T-helper 17 cell (primary cell): Measurements from ENCODE around the gene THUMPD1. TPM values are rescaled to one million over a fixed set of nuclear protein-coding genes. Genes with fewer than 3 reads are reported as not detected.
"Not testable (repeated sequence)": the region's sequence is repeated elsewhere in the genome, so short reads cannot be mapped to it uniquely, and the experiment has no call there.

ENCODE experiments used
- ATAC-seq: fragments of 150-1000 bp; cut with Tn5 transposase; 2 replicates; pipeline ENCODE4 v1.10.0; 2021; ENCODE audit warnings: mild to moderate bottlenecking, moderate library complexity
- DNase-seq, 3 donors: peaks; one replicate each; pipeline versions ENCODE4 v3.0.0 to v3.0.0-alpha.2; 2020 to 2021
- H3K9me3 ChIP-seq: one replicate; pipeline ENCODE4 v1.7.0; 2013; ENCODE audit warnings: low read length, mild to moderate bottlenecking; ENCODE audit not compliant: control insufficient read depth, poor library complexity, severe bottlenecking
- H3K27ac Mint-ChIP-seq: one replicate; pipeline ENCODE4 v1.8.0; 2022; ENCODE audit warnings: mild to moderate bottlenecking, moderate library complexity, mixed read lengths
- H3K27me3 Mint-ChIP-seq: one replicate; pipeline ENCODE4 v1.8.0; 2022; ENCODE audit warnings: mixed read lengths
- H3K36me3 Mint-ChIP-seq: one replicate; pipeline ENCODE4 v1.8.0; 2022; ENCODE audit warnings: low read depth, mixed read lengths
- H3K4me1 Mint-ChIP-seq: one replicate; pipeline ENCODE4 v1.8.0; 2022; ENCODE audit warnings: mild to moderate bottlenecking, mixed read lengths
- H3K4me3 Mint-ChIP-seq: one replicate; pipeline ENCODE4 v1.8.0; 2022; ENCODE audit warnings: mild to moderate bottlenecking, moderate library complexity, mixed read lengths
- total RNA-seq, 4 donors: library from RNA in 2 of 4; stranded (reverse) in 2 of 4; gene quantifications; one replicate each; pipeline ENCODE4 v1.2.3 and lab custom pipeline; 2022 to 2026

The THUMPD1 gene
- total RNA-seq, 2 donors from 2014 or later, result 82.9 to 87.0 TPM

DNA sequence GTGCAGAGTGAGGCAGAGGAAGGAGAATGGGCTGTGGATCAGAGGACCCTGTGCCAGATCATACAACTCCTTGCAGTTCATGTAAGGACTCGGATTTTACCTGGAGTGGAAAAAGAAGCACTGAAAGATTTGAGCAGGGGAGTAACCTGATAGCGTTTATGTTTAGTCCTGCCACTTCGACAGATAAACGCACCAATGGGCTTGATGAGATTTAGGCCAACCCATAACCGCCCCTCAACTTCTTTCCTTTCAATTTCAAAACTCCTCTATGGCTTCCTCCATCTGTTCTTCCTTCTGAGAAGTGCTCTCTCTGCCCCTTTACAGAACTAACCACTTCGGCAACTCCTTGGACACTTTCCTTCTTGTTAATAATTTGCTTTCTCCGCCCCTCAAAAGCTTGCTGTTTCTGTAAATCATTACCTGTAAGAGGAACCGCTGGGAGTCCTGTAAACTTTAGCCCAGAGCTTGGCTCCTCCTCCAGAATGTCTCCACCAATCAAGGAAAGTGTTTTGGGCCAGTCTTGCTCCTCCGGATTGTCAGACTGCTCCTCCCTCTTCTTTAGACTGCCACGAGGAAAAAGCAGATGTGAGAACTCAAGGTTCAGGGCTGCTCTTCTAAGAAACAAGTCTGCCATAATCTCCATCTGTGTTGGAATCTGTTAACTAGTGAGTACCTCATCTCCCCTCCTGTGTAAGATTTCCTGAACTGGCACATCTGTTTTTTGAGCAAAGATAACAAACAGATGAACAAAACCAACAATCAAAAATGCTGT is 22.0 kb upstream of the THUMPD1 start, which contains the start of gene ACSM3:
Gene ACSM3 (plus strand): TSS at position 554 of the 772 bp plus-strand sequence. CDS start 6,021 bp downstream, outside the sequence.
- no peaks in the 10 kb centered on the region for H3K9me3 ChIP-seq
- Mint-ChIP-seq H3K27ac (peak within 1 kb of the TSS; percentile 90), H3K4me3 (peak within 1 kb of the TSS; percentile 99), H3K4me1 (peaks cover 17% of the 10 kb centered on the region), H3K27me3 (no peaks in the 10 kb centered on the region), H3K36me3 (no peaks in the 10 kb centered on the region)
- peak; percentile 99 for ATAC-seq
- peak; percentile 24 to 50 (median 36) for DNase-seq

DNA sequence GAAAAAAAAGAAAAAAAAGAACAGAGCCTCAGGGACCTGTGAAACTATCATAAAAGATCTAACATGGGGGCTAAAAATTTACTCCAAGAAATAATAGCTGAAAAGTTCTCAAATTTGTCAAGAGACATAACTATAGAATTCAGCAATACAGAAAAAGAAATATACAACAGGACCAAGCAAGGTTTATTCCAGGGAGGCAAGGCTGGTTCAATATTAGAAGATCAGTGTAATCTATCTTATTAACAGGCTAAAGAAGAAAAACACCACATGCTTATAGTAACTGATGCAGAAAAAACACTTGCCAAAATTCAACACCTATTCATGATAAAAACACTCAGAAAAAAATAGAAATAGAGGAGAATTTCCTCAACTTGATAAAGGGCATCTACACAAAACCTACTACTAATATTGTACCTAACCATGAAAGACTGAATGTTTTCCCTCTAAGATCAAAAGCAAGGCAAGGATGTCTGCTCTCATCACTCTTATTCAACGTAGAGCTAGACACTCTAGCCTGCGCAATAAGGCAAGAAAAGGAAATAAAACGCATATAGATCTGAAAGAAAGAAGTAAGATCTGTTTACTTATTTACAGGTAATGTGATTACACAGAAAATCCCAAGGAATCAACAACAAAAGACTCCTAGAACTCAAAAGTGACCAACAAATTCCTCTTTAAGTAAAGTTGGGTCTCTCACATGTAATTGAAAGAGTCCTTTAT is 20.9 kb upstream of the THUMPD1 start:
- ATAC-seq (no peak), DNase-seq (no peak)
- Mint-ChIP-seq H3K4me3 (peak overlapping the region; percentile 99), H3K27me3 (no peaks in the 10 kb centered on the region), H3K4me1 (peaks cover 17% of the 10 kb centered on the region), H3K27ac (peak overlapping the region; percentile 90), H3K36me3 (no peaks in the 10 kb centered on the region)
- H3K9me3 ChIP-seq, result no peaks in the 10 kb centered on the region

DNA sequence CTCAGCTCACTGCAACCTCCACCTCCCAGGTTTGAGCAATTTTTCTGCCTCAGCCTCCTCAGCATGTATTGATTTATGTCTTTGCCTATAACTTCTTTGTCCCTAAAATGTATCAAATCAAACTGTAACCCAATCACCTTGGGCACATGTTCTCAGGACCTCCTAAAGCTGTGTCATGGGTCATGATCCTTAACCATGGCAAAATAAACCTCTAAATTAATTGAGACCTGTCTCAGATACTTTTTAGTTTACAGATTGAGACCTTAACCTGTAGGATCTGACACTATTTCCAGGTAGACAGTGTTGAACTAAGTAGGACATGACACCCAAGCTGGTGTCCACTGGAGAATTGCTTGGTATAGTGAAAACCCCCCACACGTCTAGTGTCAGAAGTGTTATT is 19.6 kb upstream of the THUMPD1 start:
- no peak overlapping the region for H3K27ac Mint-ChIP-seq
- no peaks in the 10 kb centered on the region for H3K9me3 ChIP-seq
- no peaks in the 10 kb centered on the region for H3K27me3 Mint-ChIP-seq
- peaks cover 17% of the 10 kb centered on the region for H3K4me1 Mint-ChIP-seq
- H3K4me3 Mint-ChIP-seq, result peak overlapping the region; percentile 19
- H3K36me3 Mint-ChIP-seq, result no peaks in the 10 kb centered on the region
- DNase-seq, result no peak
- ATAC-seq, result no peak

DNA sequence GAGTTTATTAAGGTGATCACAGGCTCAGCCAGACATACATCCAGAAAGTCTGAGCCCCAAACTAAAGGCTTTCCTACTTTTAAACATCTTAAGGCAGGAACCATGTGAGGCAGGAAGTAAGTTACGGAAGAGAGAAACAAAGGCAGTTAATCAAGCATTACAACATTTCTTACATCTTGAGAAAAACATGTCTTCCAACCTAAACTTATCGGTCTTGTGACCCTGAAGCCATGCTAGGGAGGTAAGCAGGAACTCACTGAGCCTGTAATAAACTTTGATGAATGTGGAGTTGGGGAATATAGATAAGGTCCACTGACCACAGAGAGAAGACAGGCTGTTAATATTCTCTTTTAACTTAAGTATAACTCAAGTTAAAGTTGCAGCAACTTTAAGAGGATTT is 18.7 kb upstream of the THUMPD1 start:
- Mint-ChIP-seq H3K27ac (no peak overlapping the region), H3K36me3 (no peaks in the 10 kb centered on the region), H3K4me1 (peaks cover 17% of the 10 kb centered on the region)

DNA sequence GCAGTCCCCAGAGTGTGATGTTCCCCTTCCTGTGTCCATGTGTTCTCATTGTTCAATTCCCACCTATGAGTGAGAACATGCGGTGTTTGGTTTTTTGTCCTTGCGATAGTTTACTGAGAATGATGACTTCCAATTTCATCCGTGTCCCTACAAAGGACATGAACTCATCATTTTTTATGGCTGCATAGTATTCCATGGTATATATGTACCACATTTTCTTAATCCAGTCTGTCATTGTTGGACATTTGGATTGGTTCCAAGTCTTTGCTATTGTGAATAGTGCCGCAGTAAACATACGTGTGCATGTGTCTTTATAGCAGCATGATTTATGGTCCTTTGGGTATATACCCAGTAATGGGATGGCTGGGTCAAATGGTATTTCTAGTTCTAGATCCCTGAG is 14.2 kb upstream of the THUMPD1 start:
- not testable (repeated sequence) for H3K4me1 Mint-ChIP-seq, H3K4me3 Mint-ChIP-seq, DNase-seq, H3K27me3 Mint-ChIP-seq, ATAC-seq, H3K27ac Mint-ChIP-seq, H3K9me3 ChIP-seq, H3K36me3 Mint-ChIP-seq

More for the DNA sequence above, 18.7 kb upstream of the THUMPD1 start:
- no peak for DNase-seq
- no peaks in the 10 kb centered on the region for H3K27me3 Mint-ChIP-seq
- H3K4me3 Mint-ChIP-seq, result no peak overlapping the region
- no peaks in the 10 kb centered on the region for H3K9me3 ChIP-seq
- ATAC-seq, result no peak

DNA sequence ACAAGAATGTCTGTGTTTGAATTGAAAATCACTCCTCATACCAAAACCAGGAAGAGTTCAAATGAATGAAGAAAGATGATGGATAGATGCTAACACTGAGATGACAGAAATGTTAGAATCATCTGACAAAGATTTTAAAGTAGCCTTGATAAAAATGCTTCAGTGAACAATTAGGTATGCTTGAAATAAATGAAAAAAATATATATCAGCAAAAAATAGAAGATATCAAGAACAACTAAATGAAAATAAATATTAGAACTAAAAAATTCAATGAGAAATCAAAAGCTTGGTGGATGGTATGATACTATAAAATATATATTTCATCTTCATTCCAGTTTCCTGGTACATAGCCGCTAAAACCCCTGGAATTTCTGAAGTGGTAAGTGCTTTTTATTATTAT is 13.6 kb upstream of the THUMPD1 start:
- Mint-ChIP-seq H3K4me1 (no peaks in the 10 kb centered on the region), H3K27ac (no peak overlapping the region), H3K4me3 (no peak overlapping the region), H3K36me3 (no peaks in the 10 kb centered on the region), H3K27me3 (no peaks in the 10 kb centered on the region)
- no peak for ATAC-seq
- DNase-seq, result no peak
- no peaks in the 10 kb centered on the region for H3K9me3 ChIP-seq

DNA sequence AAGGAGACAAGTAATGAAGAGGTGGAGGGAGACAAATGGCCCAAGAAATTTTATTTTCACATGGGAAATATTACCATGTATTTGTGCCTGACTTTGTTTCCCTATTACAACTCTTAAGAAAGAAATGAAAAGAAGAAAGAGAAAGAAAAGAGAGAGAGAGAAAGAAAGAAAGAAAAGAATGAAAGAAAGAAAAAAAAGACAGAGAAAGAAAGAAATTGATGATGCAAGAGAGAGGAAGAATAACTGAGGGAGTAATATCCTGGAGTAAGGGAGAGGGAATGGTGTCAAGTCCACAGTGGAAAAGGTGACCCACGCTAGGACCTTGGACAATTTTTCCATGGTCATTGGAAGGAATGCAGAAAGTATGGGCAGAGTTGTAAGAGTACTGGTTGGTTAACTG is 12.1 kb upstream of the THUMPD1 start:
- no peaks in the 10 kb centered on the region for H3K4me1 Mint-ChIP-seq
- no peak for ATAC-seq
- no peak overlapping the region for H3K27ac Mint-ChIP-seq
- H3K27me3 Mint-ChIP-seq, result no peaks in the 10 kb centered on the region
- no peak for DNase-seq
- no peaks in the 10 kb centered on the region for H3K36me3 Mint-ChIP-seq
- H3K4me3 Mint-ChIP-seq, result no peak overlapping the region
- H3K9me3 ChIP-seq, result no peaks in the 10 kb centered on the region

DNA sequence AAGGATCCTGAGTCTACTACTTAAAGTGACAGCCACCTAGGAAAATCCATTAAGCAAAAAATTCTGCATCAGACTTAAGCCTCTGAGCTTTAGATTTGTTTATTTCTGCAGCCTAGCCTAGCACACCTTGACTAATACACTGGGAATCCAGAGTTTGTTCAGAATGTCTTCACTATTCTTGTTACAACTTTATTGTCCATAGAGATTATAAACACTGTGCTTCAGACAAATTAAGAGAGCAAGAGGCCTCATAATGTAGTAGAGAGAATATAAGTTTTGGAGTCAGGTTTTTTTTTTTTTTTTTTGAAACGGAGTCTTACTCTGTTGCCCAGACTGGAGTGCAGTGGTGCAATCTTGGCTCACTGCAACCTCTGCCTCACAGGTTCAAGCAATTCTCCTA is 8.9 kb upstream of the THUMPD1 start:
- DNase-seq, result no peak
- H3K4me3 Mint-ChIP-seq, result no peak overlapping the region
- H3K4me1 Mint-ChIP-seq, result no peaks in the 10 kb centered on the region
- no peaks in the 10 kb centered on the region for H3K36me3 Mint-ChIP-seq
- no peaks in the 10 kb centered on the region for H3K9me3 ChIP-seq
- no peak overlapping the region for H3K27ac Mint-ChIP-seq
- H3K27me3 Mint-ChIP-seq, result no peaks in the 10 kb centered on the region
- no peak for ATAC-seq

DNA sequence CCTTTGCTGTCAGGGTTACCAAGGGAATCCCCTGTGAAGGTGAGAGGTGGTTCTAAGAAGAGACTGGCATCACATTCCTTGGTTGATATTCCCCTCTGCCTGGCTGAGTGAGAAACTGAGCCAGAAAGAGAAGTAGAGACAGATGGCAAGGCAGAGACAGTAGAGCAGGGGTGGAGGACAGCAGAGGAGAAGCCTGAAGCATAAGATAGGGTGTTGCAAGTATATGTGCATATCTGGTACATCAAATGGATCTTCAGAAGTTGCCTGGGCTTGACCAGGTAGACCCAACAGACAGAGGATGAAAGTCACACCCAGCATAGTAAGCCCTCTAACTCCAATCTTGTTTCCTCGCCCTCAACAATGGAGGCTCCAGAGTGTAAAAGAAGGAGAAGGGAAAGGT is 7.9 kb upstream of the THUMPD1 start:
- Mint-ChIP-seq H3K36me3 (no peaks in the 10 kb centered on the region), H3K27ac (no peak overlapping the region), H3K27me3 (no peaks in the 10 kb centered on the region), H3K4me3 (no peak overlapping the region), H3K4me1 (no peaks in the 10 kb centered on the region)
- no peaks in the 10 kb centered on the region for H3K9me3 ChIP-seq
- DNase-seq, result no peak
- ATAC-seq, result no peak

DNA sequence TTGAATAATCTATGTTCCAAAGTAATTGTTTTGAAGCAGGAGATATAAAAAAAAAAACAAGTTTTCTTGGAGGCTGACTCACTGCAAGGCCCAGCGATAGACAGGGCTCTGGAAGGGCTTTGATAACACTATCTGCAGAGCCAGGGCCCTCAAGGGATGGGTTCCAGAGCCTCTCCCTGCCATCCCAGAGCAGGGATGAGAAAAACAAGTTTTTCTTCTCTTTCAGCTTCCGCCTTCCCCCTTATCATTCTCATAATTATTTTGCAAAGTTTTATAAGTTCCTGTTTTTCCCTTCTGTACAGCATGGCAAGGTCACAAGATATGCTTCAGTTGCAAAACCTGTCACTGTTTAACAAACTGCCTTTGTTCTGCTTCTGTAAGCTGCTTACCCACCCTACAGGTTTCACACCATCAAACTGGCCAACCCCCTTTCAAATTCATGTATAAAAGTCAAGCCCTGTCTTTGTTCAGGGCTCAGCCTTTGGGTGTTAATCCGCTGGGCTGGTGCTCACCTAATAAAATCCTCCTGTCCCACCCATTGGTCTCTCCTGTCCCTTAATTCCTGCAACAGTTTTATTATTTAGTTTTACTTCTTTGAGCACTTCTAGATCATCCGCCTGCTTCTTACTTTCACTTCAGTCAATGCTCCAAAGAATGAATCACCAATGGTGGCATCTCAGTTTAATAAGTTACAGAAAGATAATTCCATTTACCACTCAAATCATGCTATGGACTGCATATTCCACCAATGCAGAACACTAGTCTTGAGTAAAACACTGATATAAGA is 5.6 kb upstream of the THUMPD1 start:
- ATAC-seq (no peak), DNase-seq (no peak)
- Mint-ChIP-seq H3K27ac (no peak overlapping the region), H3K4me3 (no peak overlapping the region), H3K27me3 (no peaks in the 10 kb centered on the region), H3K4me1 (no peaks in the 10 kb centered on the region), H3K36me3 (no peaks in the 10 kb centered on the region)
- H3K9me3 ChIP-seq, result no peaks in the 10 kb centered on the region

DNA sequence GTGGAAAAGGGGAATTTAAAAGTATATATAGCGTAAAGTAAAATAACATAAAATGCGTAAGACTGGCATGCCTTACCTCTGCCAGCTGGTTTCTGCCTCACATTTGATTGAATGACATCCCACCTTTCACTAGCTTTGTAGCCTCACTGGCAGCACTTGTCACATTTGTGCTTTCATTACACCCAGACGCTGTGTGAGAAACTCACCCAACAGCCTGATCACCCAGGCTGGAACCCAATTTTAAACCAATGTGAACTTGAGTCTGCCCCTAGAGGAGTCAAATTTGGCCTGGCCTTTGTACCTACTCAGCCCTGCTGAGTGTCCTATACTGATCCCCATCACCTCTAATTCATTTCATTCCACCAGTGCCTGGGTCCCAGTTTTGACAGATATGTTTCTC is 4.8 kb upstream of the THUMPD1 start:
- H3K27ac Mint-ChIP-seq, result no peak overlapping the region
- no peak for ATAC-seq
- no peaks in the 10 kb centered on the region for H3K9me3 ChIP-seq
- no peak for DNase-seq
- H3K4me1 Mint-ChIP-seq, result peaks cover 5% of the 10 kb centered on the region
- H3K4me3 Mint-ChIP-seq, result no peak overlapping the region
- no peaks in the 10 kb centered on the region for H3K27me3 Mint-ChIP-seq
- no peaks in the 10 kb centered on the region for H3K36me3 Mint-ChIP-seq

DNA sequence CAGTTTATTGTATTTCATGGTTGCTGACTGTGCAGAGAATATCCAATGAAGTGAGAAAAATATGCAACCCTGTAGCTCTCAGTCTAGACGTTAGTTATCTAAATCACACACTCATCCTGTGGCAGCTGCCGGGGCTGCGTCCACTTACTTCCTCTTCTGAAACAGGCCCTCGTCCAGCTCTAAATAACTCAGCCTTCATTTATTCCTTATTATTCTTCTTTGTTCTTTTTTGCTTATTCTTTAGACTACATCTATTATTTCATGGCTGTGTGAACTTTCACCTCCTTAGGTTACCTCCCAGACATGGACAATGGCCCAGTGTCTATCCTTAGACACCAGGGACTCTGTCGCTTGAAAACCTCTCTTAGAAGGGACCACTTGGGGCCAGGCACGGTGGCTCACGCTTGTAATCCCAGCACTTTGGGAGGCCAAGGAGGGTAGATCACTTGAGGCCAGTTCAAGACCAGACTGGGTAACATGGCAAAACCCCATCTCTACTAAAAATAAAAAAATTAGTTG is 3.4 kb upstream of the THUMPD1 start:
- Mint-ChIP-seq H3K27ac (peak overlapping the region; percentile 47), H3K36me3 (no peaks in the 10 kb centered on the region), H3K4me1 (peaks cover 16% of the 10 kb centered on the region), H3K4me3 (no peak overlapping the region), H3K27me3 (no peaks in the 10 kb centered on the region)
- no peaks in the 10 kb centered on the region for H3K9me3 ChIP-seq
- DNase-seq (no peak), ATAC-seq (no peak)

DNA sequence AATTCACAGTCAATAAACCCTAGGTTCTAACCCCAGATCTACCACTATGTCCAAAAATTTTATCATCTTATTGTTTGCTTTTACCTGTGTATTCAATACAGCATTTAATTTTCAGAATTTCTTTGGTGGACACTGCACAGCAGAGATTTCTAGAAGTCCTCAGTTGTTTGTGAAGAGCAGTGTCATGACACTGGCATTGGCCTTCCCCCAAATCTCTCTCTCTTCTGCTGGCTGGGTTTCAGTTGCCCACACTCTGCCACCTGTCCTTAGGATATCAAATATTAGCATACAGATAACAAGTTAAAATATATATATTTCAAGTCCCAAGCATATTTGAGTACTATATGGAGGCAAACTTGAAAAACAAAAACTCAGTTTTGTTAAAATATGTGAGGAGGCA is 2.0 kb upstream of the THUMPD1 start:
- DNase-seq, result no peak
- peaks cover 19% of the 10 kb centered on the region for H3K4me1 Mint-ChIP-seq
- no peak overlapping the region for H3K4me3 Mint-ChIP-seq
- H3K27me3 Mint-ChIP-seq, result no peaks in the 10 kb centered on the region
- no peak for ATAC-seq
- H3K27ac Mint-ChIP-seq, result no peak overlapping the region
- H3K36me3 Mint-ChIP-seq, result no peaks in the 10 kb centered on the region
- no peaks in the 10 kb centered on the region for H3K9me3 ChIP-seq
